Prostate gland (tissue), 2 donors: Measurements from ENCODE around the gene UBE2R2. TPM values are rescaled to one million over a fixed set of nuclear protein-coding genes. Genes with fewer than 3 reads are reported as not detected.

Source experiments
- DNase-seq: peaks from one replicate; pipeline ENCODE4 v3.0.0-alpha.2; 2019; ENCODE audit warnings: low spot score
- H3K27ac ChIP-seq, 2 donors: fragments of 200-600 bp; sonication (generic); 2 replicates each; pipeline ENCODE4 v1.5.1; 2017 to 2019
- H3K27me3 ChIP-seq: fragments of 200-600 bp; sonication (generic); replicated peaks from 2 replicates; pipeline ENCODE4 v1.5.1; 2019; ENCODE audit not compliant: insufficient read depth
- H3K36me3 ChIP-seq, 2 donors: fragments of 200-600 bp; sonication (generic); 1 replicate in 1 of 2; 2 replicates in 1 of 2; pipeline versions ENCODE4 v1.5.1 to v1.8.1; 2017 to 2019
- H3K4me1 ChIP-seq: fragments of 200-600 bp; sonication (generic); replicated peaks from 2 replicates; pipeline ENCODE4 v1.5.1; 2019
- H3K4me3 ChIP-seq, 2 donors: fragments of 200-600 bp; sonication (generic); 2 replicates each; pipeline ENCODE4 v1.5.1; 2017 to 2019
- H3K9me3 ChIP-seq: fragments of 200-600 bp; sonication (generic); 2 replicates; pipeline ENCODE4 v1.5.1; 2017
- POLR2A ChIP-seq: fragments of 450-650 bp; IDR thresholded peaks from one replicate; pipeline ENCODE4 v1.6.1; 2016; ENCODE audit warnings: antibody characterized with exemption, mild to moderate bottlenecking
- POLR2AphosphoS5 ChIP-seq: sonication (generic); formaldehyde crosslinking; IDR thresholded peaks from one replicate; pipeline ENCODE4 v1.6.1; 2017; ENCODE audit warnings: antibody characterized with exemption
- WGBS: methylation state at CpG from one replicate; pipeline ENCODE4 v1.1.5; 2018; 5-methylcytosine and 5-hydroxymethylcytosine counted together
- intact Hi-C: fragments of 100-400 bp; cut with DNase I; formaldehyde crosslinking; loops from one replicate; pipeline ENCODE4 v1.14.2; 2022
- total RNA-seq, 2 donors: library from RNA; depleted of rRNA; stranded (reverse); fragments of >200 nt; gene quantifications; one replicate each; pipeline ENCODE4 v1.1.0, GENCODE V29; 2016
- TF ChIP-seq, protein P1 (sequence below), 4 experiments: fragments of 200-600 bp in 2 of 4; fragments of 450-650 bp in 2 of 4; sonication (generic) in 2 of 4; IDR thresholded peaks; 1 replicate in 3 of 4; 2 replicates in 1 of 4; pipeline ENCODE4 v1.5.1; 2016 to 2019; ENCODE audit warnings: antibody characterized with exemption in 4 of 4, mild to moderate bottlenecking in 2 of 4, moderate library complexity in 2 of 4

UBE2R2 gene
- total RNA-seq, 2 donors from 2014 or later: 25.6 to 42.7 TPM

DNA sequence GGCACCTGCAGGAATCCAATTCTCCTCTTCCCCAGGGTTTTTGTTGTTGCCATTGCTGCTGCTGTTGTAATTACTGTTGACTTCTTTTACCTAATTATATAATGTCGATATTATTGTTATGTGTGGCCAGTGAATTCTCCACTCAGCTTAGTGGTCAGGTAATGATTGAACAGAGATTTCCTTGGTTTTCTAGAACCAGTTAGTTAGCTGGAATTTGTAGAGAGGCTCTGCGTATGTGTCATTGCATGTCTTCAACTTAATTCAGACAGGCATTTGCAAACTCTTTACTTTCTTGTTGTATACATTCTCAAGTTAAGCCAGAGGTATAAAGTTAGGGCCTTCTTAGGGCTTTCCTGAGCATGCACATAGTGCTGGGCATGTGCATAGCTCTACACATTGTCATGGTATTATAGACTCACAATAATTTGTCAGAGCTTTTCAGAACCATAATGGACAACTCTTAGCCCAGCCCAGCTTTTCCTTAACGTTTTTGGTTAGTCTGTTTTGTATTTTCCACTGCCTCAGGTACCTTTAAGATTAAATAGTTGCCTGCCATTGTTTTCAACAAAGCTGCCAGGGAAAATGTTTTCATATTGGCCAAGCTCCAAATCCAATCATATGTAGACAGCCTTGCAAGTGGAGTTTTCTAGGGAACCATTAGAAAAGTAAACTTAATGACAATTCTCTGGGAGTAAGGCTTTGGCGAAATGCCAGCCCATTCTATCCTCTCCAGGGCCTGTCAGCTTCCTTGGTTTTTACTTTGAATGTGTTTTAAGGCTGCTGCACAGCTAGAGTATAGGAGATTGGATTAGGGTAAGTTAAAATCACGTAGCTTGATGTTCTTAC is 68.1 kb downstream of the UBE2R2 start:
- no peaks in the 10 kb centered on the region for H3K9me3 ChIP-seq
- H3K27ac ChIP-seq: no peak overlapping the region
- H3K4me1 ChIP-seq: peaks cover 6% of the 10 kb centered on the region
- peak; percentile 13 for DNase-seq
- intact Hi-C loops: no loop called here
- WGBS: 47% methylated on average over 5 of the region's 5 CpGs
- TF ChIP-seq POLR2AphosphoS5 (no peak), POLR2A (no peak)
- TF ChIP-seq, protein P1, sequence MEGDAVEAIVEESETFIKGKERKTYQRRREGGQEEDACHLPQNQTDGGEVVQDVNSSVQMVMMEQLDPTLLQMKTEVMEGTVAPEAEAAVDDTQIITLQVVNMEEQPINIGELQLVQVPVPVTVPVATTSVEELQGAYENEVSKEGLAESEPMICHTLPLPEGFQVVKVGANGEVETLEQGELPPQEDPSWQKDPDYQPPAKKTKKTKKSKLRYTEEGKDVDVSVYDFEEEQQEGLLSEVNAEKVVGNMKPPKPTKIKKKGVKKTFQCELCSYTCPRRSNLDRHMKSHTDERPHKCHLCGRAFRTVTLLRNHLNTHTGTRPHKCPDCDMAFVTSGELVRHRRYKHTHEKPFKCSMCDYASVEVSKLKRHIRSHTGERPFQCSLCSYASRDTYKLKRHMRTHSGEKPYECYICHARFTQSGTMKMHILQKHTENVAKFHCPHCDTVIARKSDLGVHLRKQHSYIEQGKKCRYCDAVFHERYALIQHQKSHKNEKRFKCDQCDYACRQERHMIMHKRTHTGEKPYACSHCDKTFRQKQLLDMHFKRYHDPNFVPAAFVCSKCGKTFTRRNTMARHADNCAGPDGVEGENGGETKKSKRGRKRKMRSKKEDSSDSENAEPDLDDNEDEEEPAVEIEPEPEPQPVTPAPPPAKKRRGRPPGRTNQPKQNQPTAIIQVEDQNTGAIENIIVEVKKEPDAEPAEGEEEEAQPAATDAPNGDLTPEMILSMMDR (IDR thresholded peaks at IDR 0.05): no peak
- H3K36me3 ChIP-seq: no peaks in the 10 kb centered on the region
- H3K27me3 ChIP-seq: no peaks in the 10 kb centered on the region
- no peak overlapping the region for H3K4me3 ChIP-seq

DNA sequence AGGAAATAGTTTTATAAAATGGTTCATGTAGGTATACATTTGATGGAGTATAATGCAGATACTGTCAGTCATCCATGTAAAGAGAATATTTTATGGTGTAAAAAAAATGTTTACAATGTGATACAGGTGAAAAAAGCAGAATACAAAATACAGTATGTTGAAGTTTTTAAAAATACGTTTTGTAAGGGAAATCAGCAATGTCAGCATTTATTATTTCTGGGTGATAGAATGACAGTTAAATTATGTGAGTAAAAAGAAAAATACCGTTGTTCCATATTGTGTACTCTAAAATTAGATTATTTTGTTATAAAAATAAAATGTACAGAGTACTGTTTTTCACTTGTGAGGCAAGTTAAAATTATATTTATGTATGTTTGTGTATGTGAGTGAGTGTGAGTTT is 69.0 kb downstream of the UBE2R2 start:
- peaks cover 6% of the 10 kb centered on the region for H3K4me1 ChIP-seq
- H3K36me3 ChIP-seq: no peaks in the 10 kb centered on the region
- 63% methylated on average over 2 of the region's 2 CpGs for WGBS
- no peaks in the 10 kb centered on the region for H3K9me3 ChIP-seq
- H3K4me3 ChIP-seq: no peak overlapping the region
- H3K27me3 ChIP-seq: no peaks in the 10 kb centered on the region
- no peak overlapping the region for H3K27ac ChIP-seq
- no peak for DNase-seq
- intact Hi-C loops: no loop called here
- TF ChIP-seq POLR2A (no peak), POLR2AphosphoS5 (no peak)
- TF ChIP-seq, protein P1 (IDR thresholded peaks at IDR 0.05): no peak

DNA sequence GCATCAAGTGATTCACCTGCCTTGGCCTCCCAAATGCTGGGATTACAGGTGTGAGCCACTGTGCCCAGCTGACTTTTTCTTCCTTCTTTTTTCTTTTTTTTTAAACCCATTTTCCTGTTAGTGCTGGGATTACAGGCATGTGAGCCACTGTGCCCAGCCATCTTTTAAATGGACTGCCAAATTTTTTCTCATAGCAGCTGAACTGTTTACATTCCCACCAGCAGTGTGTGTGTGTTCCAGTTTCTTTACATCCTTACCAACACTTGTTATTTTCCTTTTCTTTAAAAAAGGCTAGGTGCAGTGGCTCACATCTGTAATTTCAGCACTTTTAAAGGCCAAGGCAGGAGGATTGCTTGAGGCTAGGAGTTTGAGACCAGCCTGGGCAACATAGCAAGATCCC is 76.9 kb downstream of the UBE2R2 start:
- no peaks in the 10 kb centered on the region for H3K36me3 ChIP-seq
- no peaks in the 10 kb centered on the region for H3K9me3 ChIP-seq
- no peaks in the 10 kb centered on the region for H3K27me3 ChIP-seq
- DNase-seq: no peak
- intact Hi-C loops: no loop called here
- no peaks in the 10 kb centered on the region for H3K4me1 ChIP-seq
- no peak overlapping the region for H3K4me3 ChIP-seq
- TF ChIP-seq POLR2A (no peak), POLR2AphosphoS5 (no peak)
- TF ChIP-seq, protein P1 (IDR thresholded peaks at IDR 0.05): no peak
- H3K27ac ChIP-seq: no peak overlapping the region

DNA sequence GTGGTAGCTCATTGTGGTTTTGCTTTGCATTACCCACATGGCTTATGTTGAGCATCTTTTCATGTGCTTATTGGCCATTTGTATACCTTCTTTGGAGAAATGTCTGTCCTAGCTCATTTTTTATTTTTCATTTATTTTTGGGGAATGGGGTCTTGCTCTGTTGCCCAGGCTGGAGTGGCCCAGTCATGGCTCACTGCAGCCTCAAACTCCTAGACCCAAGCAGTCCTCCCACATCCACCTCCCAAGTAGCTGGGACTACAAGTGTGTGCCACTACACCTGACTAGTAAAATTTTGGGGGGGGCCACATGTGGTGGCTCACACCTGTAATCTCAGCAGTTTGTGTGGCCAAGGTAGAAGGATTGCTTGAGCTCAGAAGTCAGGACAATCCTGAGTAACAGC is 77.4 kb downstream of the UBE2R2 start:
- Histone ChIP-seq H3K27ac (no peak overlapping the region), H3K27me3 (no peaks in the 10 kb centered on the region), H3K36me3 (no peaks in the 10 kb centered on the region), H3K4me1 (no peaks in the 10 kb centered on the region), H3K9me3 (no peaks in the 10 kb centered on the region), H3K4me3 (no peak overlapping the region)
- intact Hi-C loops: no loop called here
- TF ChIP-seq POLR2AphosphoS5 (no peak), POLR2A (no peak)
- TF ChIP-seq, protein P1 (IDR thresholded peaks at IDR 0.05): no peak
- no peak for DNase-seq

DNA sequence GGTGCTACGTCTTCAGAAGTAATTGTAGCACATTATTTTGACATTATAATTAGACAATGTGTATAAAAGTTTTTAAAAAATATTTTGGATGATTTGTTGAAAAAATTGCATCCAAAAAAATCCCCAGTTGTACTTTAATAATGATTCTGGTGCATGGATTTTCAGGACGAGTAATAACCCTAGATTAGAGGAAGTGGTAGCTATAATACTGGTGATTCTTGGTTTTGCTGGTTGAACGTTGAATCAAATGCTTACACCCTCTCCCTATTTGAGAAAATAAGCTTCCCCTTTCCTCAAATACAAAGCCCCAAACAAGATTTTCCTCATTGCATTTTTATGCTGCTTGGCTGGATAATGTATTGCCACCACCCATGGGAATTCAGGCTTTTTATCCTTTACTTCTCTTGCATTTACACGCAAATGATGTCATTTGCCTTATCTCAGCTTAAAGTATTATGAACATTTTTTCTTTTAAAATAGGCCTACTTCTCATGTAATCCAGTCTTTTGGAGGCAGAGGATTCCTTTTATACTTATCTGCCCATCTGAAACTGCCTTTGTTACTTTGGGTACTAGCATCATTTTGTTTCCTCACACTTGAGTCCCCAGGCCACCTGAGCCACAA is 86.3 kb downstream of the UBE2R2 start:
- DNase-seq: no peak
- Histone ChIP-seq H3K4me1 (no peaks in the 10 kb centered on the region), H3K9me3 (no peaks in the 10 kb centered on the region), H3K27ac (no peak overlapping the region), H3K36me3 (no peaks in the 10 kb centered on the region), H3K27me3 (no peaks in the 10 kb centered on the region), H3K4me3 (no peak overlapping the region)
- intact Hi-C loops: no loop called here
- TF ChIP-seq, protein P1 (IDR thresholded peaks at IDR 0.05): no peak
- TF ChIP-seq POLR2A (no peak), POLR2AphosphoS5 (no peak)
- 80% methylated on average over 4 of the region's 4 CpGs for WGBS
